HG03280 (cell line): ENCODE measurements around the gene FPGT.
"Not testable (repeated sequence)": the region's sequence is repeated elsewhere in the genome, so short reads cannot be mapped to it uniquely, and the experiment has no call there.

Experiments
- ATAC-seq: cut with Tn5 transposase; IDR thresholded peaks from one replicate; pipeline ENCODE4 v1.9.1; 2021; ENCODE audit warnings: mild to moderate bottlenecking, moderate library complexity; ENCODE audit not compliant: unreplicated experiment

Gene FPGT

GRCh38 chr1:74197657-74198552 lies at the start of gene FPGT, which contains the start of gene LRRIQ3:
Gene FPGT, plus strand, starts transcription at chr1:74198242. Its CDS starts 37 bp downstream, at chr1:74198279.
Gene LRRIQ3, minus strand, starts transcription at chr1:74198176. Its CDS starts 14,492 bp downstream, at chr1:74183684.
- ATAC-seq: peak; percentile 96

GRCh38 chr1:74160046-74160445 lies 38.0 kb upstream of the FPGT start:
- ATAC-seq: no peak

- no peak for ATAC-seq
Measured at GRCh38 chr1:74161497-74161896, 36.5 kb upstream of the FPGT start.

GRCh38 chr1:74162333-74162732 lies 35.7 kb upstream of the FPGT start:
- ATAC-seq: no peak

- ATAC-seq: not testable (repeated sequence)
Measured at GRCh38 chr1:74174423-74174822, 23.6 kb upstream of the FPGT start.

GRCh38 chr1:74180490-74180889 lies 17.6 kb upstream of the FPGT start:
- ATAC-seq: no peak

GRCh38 chr1:74193908-74194307 lies 4.1 kb upstream of the FPGT start:
- ATAC-seq: no peak

GRCh38 chr1:74195339-74195738 lies 2.7 kb upstream of the FPGT start:
- ATAC-seq: no peak

GRCh38 chr1:74197255-74197654 lies 787 bp upstream of the FPGT start:
- ATAC-seq: no peak

GRCh38 chr1:74199504-74199903 lies 1.5 kb downstream of the FPGT start:
- ATAC-seq: no peak

- ATAC-seq: no peak
Measured at GRCh38 chr1:74205266-74205665, 7.2 kb downstream of the FPGT start.

- ATAC-seq: no peak
Measured at GRCh38 chr1:74215229-74215628, 17.2 kb downstream of the FPGT start.

GRCh38 chr1:74222701-74223100 lies 24.7 kb downstream of the FPGT start:
- no peak for ATAC-seq

GRCh38 chr1:74223453-74223852 lies 25.4 kb downstream of the FPGT start:
- no peak for ATAC-seq

- ATAC-seq: no peak
Measured at GRCh38 chr1:74235153-74235552, 37.1 kb downstream of the FPGT start, which contains the start of gene TNNI3K. Gene TNNI3K, plus strand, starts transcription at chr1:74235387. Its CDS starts 65 bp downstream, at chr1:74235452.

- no peak for ATAC-seq
Measured at GRCh38 chr1:74236440-74236839, 38.4 kb downstream of the FPGT start.

GRCh38 chr1:74237035-74237434 lies 39.0 kb downstream of the FPGT start:
- ATAC-seq: no peak

- ATAC-seq: no peak
Measured at GRCh38 chr1:74237787-74238186, 39.7 kb downstream of the FPGT start.

- no peak for ATAC-seq
Measured at GRCh38 chr1:74245168-74245772, 47.2 kb downstream of the FPGT start.

GRCh38 chr1:74246315-74246714 lies 48.3 kb downstream of the FPGT start:
- ATAC-seq: no peak

GRCh38 chr1:74247881-74248528 lies 50.0 kb downstream of the FPGT start:
- ATAC-seq: no peak
